PFSK-1 (cell line): ENCODE results near the gene SRP54.

Source experiments
- FOXP2 ChIP-seq: optimal IDR thresholded peaks from 2 replicates; pipeline ENCODE3; 2011; ENCODE audit warnings: borderline replicate concordance, control low read depth, inconsistent platforms; ENCODE audit not compliant: insufficient read depth; ENCODE audit errors: extremely low read length, extremely low read depth
- POLR2AphosphoS5 ChIP-seq: IDR thresholded peaks from 2 replicates; pipeline ENCODE4 v1.6.1; 2012; ENCODE audit warnings: low read depth, mild to moderate bottlenecking, control low read depth, low read length, moderate library complexity
- SIN3A ChIP-seq: IDR thresholded peaks from 2 replicates; pipeline ENCODE4 v1.6.1; 2012; ENCODE audit warnings: mild to moderate bottlenecking, low read length, moderate library complexity, borderline replicate concordance; ENCODE audit not compliant: insufficient read depth
- TAF1 ChIP-seq: IDR thresholded peaks from 2 replicates; pipeline ENCODE4 v1.6.1; 2012; ENCODE audit warnings: low read length, control low read depth, borderline replicate concordance; ENCODE audit not compliant: insufficient read depth
- TF ChIP-seq, protein P1 (sequence below), 2 experiments: IDR thresholded peaks; 2 replicates each; pipeline versions ENCODE4 v1.6.1 to v1.8.0; 2011 to 2012; ENCODE audit warnings: low read depth in 2 of 2, low read length in 2 of 2, control low read depth in 1 of 2, inconsistent platforms in 1 of 2, mild to moderate bottlenecking in 1 of 2, moderate library complexity in 1 of 2; ENCODE audit not compliant: insufficient read depth in 1 of 2

The SRP54 gene

DNA sequence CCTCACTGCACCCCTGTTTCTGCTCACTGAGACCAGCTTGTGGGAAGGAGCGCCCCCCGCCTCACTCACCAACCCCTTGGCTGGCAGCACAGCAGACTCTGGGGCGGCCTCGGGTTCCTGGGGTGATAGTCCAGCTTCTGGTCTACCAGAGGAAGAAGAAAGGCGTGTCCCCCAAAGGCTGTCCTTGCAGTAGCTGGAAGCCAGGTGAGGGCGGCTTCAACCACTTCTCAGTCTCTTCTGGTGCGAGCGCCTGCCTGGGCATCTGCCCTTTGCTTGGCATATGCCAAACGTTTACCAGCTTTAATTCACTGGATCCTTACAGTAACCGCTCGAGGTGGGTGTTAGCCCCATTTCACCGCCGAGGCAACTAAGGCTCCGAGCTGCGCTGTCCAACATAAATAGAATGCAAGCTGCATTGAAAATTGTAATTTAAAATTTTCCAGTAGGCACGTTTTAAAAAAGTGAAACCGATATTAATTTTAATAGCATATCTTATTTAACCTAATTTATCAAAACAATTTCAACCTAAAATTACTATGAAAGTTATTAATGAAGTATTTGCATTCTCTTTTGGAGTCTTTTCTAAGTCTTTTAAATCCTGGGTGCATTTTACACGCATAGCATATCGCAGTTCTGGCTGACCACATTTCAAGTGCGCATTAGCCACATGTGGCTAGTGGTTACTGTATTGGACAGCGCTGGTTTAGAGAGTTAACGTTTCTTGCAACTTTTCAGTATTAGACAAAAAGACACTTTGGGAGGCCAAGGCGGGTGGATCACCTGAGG, 64.2 kb downstream of the SRP54 start:
- TF ChIP-seq POLR2AphosphoS5 = no peak
- TF ChIP-seq, protein P1, sequence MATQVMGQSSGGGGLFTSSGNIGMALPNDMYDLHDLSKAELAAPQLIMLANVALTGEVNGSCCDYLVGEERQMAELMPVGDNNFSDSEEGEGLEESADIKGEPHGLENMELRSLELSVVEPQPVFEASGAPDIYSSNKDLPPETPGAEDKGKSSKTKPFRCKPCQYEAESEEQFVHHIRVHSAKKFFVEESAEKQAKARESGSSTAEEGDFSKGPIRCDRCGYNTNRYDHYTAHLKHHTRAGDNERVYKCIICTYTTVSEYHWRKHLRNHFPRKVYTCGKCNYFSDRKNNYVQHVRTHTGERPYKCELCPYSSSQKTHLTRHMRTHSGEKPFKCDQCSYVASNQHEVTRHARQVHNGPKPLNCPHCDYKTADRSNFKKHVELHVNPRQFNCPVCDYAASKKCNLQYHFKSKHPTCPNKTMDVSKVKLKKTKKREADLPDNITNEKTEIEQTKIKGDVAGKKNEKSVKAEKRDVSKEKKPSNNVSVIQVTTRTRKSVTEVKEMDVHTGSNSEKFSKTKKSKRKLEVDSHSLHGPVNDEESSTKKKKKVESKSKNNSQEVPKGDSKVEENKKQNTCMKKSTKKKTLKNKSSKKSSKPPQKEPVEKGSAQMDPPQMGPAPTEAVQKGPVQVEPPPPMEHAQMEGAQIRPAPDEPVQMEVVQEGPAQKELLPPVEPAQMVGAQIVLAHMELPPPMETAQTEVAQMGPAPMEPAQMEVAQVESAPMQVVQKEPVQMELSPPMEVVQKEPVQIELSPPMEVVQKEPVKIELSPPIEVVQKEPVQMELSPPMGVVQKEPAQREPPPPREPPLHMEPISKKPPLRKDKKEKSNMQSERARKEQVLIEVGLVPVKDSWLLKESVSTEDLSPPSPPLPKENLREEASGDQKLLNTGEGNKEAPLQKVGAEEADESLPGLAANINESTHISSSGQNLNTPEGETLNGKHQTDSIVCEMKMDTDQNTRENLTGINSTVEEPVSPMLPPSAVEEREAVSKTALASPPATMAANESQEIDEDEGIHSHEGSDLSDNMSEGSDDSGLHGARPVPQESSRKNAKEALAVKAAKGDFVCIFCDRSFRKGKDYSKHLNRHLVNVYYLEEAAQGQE (IDR thresholded peaks at IDR 0.05; ENCODE audit: insufficient read depth in 1 of 2, low read depth in 2 of 2, low read length in 2 of 2) = peak in 1 of 2 experiments; percentile 79; a peak in 2 of 4 replicates

DNA sequence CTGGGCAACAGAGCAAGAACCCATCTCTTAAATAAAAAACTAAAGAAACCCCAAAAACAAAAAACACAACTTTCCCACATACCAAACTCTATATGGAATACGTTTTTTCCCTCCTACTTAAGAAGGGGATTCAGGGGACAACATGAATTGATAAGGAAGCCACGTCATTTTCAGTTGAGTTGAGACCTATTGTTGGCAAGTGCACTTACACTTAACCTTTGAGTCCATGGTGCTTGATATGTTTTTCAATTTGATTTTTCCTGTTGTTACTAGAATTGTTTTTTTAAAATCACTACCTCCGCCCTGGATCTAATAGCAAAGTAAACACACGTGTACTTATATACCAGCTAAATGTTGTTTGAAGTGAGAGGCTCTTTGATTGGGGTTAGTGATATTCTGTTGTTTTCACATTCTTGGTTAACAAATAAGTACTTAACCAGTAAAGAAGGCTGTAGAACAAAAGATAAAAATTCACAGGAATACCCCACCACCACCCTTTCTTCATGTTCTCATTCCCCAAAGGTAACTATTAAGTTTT, 65.3 kb downstream of the SRP54 start:
- no peak for TF ChIP-seq POLR2AphosphoS5
- no peak for TF ChIP-seq TAF1
- TF ChIP-seq, protein P1 (IDR thresholded peaks at IDR 0.05; ENCODE audit: insufficient read depth in 1 of 2, low read depth in 2 of 2, low read length in 2 of 2) = no peak
- no peak for TF ChIP-seq FOXP2
- no peak for TF ChIP-seq SIN3A

DNA sequence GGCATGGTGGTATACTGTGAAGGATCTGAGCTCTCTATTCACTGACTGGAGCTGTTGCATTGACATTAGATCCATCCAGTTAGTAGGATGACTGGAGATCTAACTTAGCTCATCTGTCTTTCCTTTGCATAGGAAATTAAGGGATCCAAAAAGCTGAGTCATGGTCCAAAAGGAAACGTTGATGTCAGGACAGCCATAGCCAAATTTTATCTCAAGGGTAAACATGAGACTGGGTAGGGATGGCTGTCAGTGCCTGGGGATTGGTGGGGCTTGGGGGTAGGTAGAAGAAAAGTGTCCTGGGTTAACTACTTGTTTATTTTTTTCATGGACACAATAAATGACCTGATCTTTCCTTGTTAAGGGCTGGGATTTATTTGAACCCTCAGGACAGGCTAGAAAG, 67.9 kb downstream of the SRP54 start:
- TF ChIP-seq SIN3A = no peak
- TF ChIP-seq TAF1 = no peak
- no peak for TF ChIP-seq POLR2AphosphoS5
- TF ChIP-seq, protein P1 (IDR thresholded peaks at IDR 0.05; ENCODE audit: insufficient read depth in 1 of 2, low read depth in 2 of 2, low read length in 2 of 2) = no peak
- TF ChIP-seq FOXP2 = no peak

DNA sequence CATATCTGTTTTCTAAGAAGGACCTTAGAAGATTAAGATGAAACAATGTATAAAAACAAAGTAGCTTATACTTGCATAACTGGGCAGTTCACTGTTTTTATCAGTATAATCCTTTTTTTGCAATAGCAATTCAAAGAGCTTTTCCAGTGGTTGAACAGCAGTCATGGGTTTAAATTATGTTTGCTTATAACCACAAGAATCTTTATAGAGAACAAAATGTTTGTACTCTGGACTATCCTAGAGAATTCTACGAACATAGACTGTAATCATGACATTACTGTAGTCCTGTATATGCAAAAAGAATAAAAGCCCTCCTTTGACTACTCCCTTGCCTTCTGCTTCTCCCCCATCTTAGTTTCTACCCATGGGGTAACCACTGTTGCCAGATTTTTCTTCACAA, 69.0 kb downstream of the SRP54 start:
- TF ChIP-seq, protein P1 (IDR thresholded peaks at IDR 0.05; ENCODE audit: insufficient read depth in 1 of 2, low read depth in 2 of 2, low read length in 2 of 2) = no peak

DNA sequence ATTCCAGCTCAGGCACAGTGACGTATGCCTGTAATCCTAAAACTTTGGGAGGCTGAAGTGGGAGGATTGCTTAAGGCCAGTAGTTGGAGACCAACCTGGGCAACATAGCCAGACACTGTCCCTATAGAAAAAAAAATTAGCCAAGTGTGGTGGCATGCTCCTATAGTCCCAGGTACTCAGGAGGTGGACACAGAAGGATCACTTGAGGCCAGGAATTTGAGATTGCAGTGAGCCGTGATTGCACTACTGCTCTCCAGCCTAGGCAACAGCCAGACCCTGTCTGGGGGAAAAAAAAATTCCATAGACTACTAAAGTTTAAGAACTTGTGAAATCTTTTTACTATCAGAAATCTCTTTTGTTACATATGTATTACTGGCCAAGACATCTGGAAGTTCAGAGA, 69.8 kb downstream of the SRP54 start:
- no peak for TF ChIP-seq TAF1
- TF ChIP-seq SIN3A = no peak
- no peak for TF ChIP-seq FOXP2
- TF ChIP-seq POLR2AphosphoS5 = no peak
- TF ChIP-seq, protein P1 (IDR thresholded peaks at IDR 0.05; ENCODE audit: insufficient read depth in 1 of 2, low read depth in 2 of 2, low read length in 2 of 2) = no peak
